A673 (cell line): ENCODE results near the gene VAMP1. TPM values are rescaled to one million over a fixed set of nuclear protein-coding genes. Genes with fewer than 3 reads are reported as not detected.
"Not testable (repeated sequence)": the region's sequence is repeated elsewhere in the genome, so short reads cannot be mapped to it uniquely, and the experiment has no call there.

ENCODE experiments used
- BruUV-seq: library from RNA; stranded (reverse); fragments of 400-500 nt; replicated peaks from 2 replicates; lab custom pipeline; 2021; lab: Mats Ljungman, UMichigan
- CTCF ChIA-PET: fragments of 300-600 bp; sonication (Branson Sonifier 250); formaldehyde crosslinking; loops from one replicate; lab custom pipeline; 2022; ENCODE audit warnings: antibody characterized with exemption; lab: Charles Lee
- POLR2A ChIA-PET: fragments of 300-600 bp; sonication (Branson Sonifier 250); formaldehyde crosslinking; loops from one replicate; lab custom pipeline; 2022; ENCODE audit warnings: antibody characterized with exemption; ENCODE audit not compliant: low non-redundant PET; lab: Charles Lee
- DNase-seq: peaks from one replicate; pipeline ENCODE4 v3.0.0-alpha.2; 2015; ENCODE audit warnings: low spot score
- H3K27ac ChIP-seq: fragments of 200-600 bp; sonication (generic); 2 replicates; pipeline ENCODE4 v1.5.1; 2016; ENCODE audit warnings: mixed run types, low read depth, mild to moderate bottlenecking, mixed read lengths, antibody characterized with exemption, low read length; ENCODE audit not compliant: poor library complexity, severe bottlenecking
- H3K27me3 ChIP-seq: fragments of 200-600 bp; sonication (generic); replicated peaks from 2 replicates; pipeline ENCODE4 v1.6.1; 2017; ENCODE audit warnings: mixed run types, low read depth, mild to moderate bottlenecking, mixed read lengths, antibody characterized with exemption, low read length; ENCODE audit not compliant: insufficient read depth, poor library complexity
- H3K36me3 ChIP-seq: fragments of 200-600 bp; sonication (generic); 2 replicates; pipeline ENCODE4 v1.6.1; 2016; ENCODE audit warnings: mixed run types, mild to moderate bottlenecking, mixed read lengths, antibody characterized with exemption, low read length; ENCODE audit not compliant: insufficient read depth, poor library complexity, severe bottlenecking
- H3K4me1 ChIP-seq: fragments of 200-600 bp; sonication (generic); 2 replicates; pipeline ENCODE4 v1.6.1; 2017; ENCODE audit warnings: mixed run types, mild to moderate bottlenecking, mixed read lengths, antibody characterized with exemption, low read length; ENCODE audit not compliant: insufficient read depth, poor library complexity, severe bottlenecking
- H3K4me3 ChIP-seq: fragments of 200-600 bp; sonication (generic); 2 replicates; pipeline ENCODE4 v1.5.1; 2016; ENCODE audit warnings: low read depth, mixed run types, mild to moderate bottlenecking, mixed read lengths, low read length; ENCODE audit not compliant: poor library complexity, severe bottlenecking
- H3K9me3 ChIP-seq: fragments of 200-600 bp; sonication (generic); 2 replicates; pipeline ENCODE4 v1.6.1; 2016; ENCODE audit warnings: mixed run types, low read depth, mild to moderate bottlenecking, mixed read lengths, antibody characterized with exemption, low read length; ENCODE audit not compliant: poor library complexity, severe bottlenecking
- CTCF ChIP-seq: fragments of 300-800, 200-600 bp; sonication (generic); conservative IDR thresholded peaks from 2 replicates; pipeline ENCODE4 v1.5.1; 2017; ENCODE audit warnings: low read depth, mild to moderate bottlenecking, antibody characterized with exemption, low read length, moderate library complexity, mixed read lengths
- EZH2 ChIP-seq: fragments of 200-600 bp; sonication (generic); IDR thresholded peaks from 2 replicates; pipeline ENCODE4 v1.6.1; 2017; ENCODE audit warnings: borderline replicate concordance, low read depth, mild to moderate bottlenecking, mixed read lengths, antibody characterized with exemption, low read length; ENCODE audit not compliant: poor library complexity, severe bottlenecking
- intact Hi-C: fragments of 100-400 bp; cut with micrococcal nuclease; formaldehyde crosslinking; loops from one replicate; pipeline ENCODE4 v1.10.0; 2022; ENCODE audit not compliant: unreplicated experiment
- total RNA-seq: library from RNA; stranded (reverse); gene quantifications from 2 replicates; pipeline ENCODE4 v1.2.3, GENCODE V29; 2021

The VAMP1 gene
- total RNA-seq, 1 experiment from 2014 or later = 10.9 TPM

GRCh38 chr12:6507102-6507998 lies 36.9 kb upstream of the VAMP1 start:
- DNase-seq = no peak
- H3K36me3 ChIP-seq = peaks cover 47% of the 10 kb centered on the region
- CTCF ChIA-PET = no interaction called here
- H3K9me3 ChIP-seq = no peaks in the 10 kb centered on the region
- H3K27me3 ChIP-seq = no peaks in the 10 kb centered on the region
- POLR2A ChIA-PET = no interaction called here
- H3K4me1 ChIP-seq = peaks cover 5% of the 10 kb centered on the region
- no TSS peak for BruUV-seq
- intact Hi-C loops = no loop called here
- TF ChIP-seq CTCF (no peak), EZH2 (no peak)
- H3K4me3 ChIP-seq = no peak overlapping the region
- peak overlapping the region; percentile 52 for H3K27ac ChIP-seq

- ChIA-PET CTCF (interaction anchor here (0.7 kb wide), 1 partner anchor 19 kb away, joined by 7 read pairs; no protein-coding TSS in a partner anchor), POLR2A (interaction anchor here (0.7 kb wide), 1 partner anchor 15 kb away, joined by 8 read pairs; no protein-coding TSS in a partner anchor)
- no TSS peak for BruUV-seq
- DNase-seq = peak; percentile 70
- H3K27ac ChIP-seq = peak overlapping the region; percentile 24
- H3K4me1 ChIP-seq = peaks cover 9% of the 10 kb centered on the region
- no peak for TF ChIP-seq EZH2
- TF ChIP-seq CTCF = no peak
- H3K27me3 ChIP-seq = no peaks in the 10 kb centered on the region
- intact Hi-C loops = no loop called here
- H3K4me3 ChIP-seq = no peak overlapping the region
- H3K9me3 ChIP-seq = no peaks in the 10 kb centered on the region
- peaks cover 60% of the 10 kb centered on the region for H3K36me3 ChIP-seq
Observed at GRCh38 chr12:6500466-6500865, 30.0 kb upstream of the VAMP1 start.

- POLR2A ChIA-PET = interaction anchor here (0.6 kb wide), 1 partner anchor 147 kb away, joined by 4 read pairs; no protein-coding TSS in a partner anchor
- DNase-seq, intact Hi-C loops, H3K27ac ChIP-seq, H3K9me3 ChIP-seq, H3K27me3 ChIP-seq, H3K4me3 ChIP-seq, CTCF ChIA-PET, BruUV-seq: not testable (repeated sequence)
- Histone ChIP-seq H3K36me3 (peaks cover 44% of the 10 kb centered on the region), H3K4me1 (peaks cover 17% of the 10 kb centered on the region)
Observed at GRCh38 chr12:6497291-6497690, 26.8 kb upstream of the VAMP1 start.
